Measurements from ENCODE around the gene FAM83G.
A peak's percentile ranks its signal among the peaks of the same experiment; 100 is the strongest.
"Not testable (repeated sequence)": the region's sequence is repeated elsewhere in the genome, so short reads cannot be mapped to it uniquely, and the experiment has no call there.

The FAM83G gene, protein sequence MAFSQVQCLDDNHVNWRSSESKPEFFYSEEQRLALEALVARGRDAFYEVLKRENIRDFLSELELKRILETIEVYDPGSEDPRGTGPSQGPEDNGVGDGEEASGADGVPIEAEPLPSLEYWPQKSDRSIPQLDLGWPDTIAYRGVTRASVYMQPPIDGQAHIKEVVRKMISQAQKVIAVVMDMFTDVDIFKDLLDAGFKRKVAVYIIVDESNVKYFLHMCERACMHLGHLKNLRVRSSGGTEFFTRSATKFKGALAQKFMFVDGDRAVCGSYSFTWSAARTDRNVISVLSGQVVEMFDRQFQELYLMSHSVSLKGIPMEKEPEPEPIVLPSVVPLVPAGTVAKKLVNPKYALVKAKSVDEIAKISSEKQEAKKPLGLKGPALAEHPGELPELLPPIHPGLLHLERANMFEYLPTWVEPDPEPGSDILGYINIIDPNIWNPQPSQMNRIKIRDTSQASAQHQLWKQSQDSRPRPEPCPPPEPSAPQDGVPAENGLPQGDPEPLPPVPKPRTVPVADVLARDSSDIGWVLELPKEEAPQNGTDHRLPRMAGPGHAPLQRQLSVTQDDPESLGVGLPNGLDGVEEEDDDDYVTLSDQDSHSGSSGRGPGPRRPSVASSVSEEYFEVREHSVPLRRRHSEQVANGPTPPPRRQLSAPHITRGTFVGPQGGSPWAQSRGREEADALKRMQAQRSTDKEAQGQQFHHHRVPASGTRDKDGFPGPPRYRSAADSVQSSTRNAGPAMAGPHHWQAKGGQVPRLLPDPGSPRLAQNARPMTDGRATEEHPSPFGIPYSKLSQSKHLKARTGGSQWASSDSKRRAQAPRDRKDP

GRCh38 chr17:19004421-19005136 is at the start of gene FAM83G:
Gene FAM83G, minus strand, starts transcription at chr17:19004764. Its CDS starts 723 bp downstream, at chr17:19004041.
- peak; percentile 76 for DNase-seq (ENCODE audit: low spot score)

GRCh38 chr17:19048826-19049225 is 44.3 kb upstream of the FAM83G start:
- not testable (repeated sequence) for DNase-seq (ENCODE audit: low spot score)

- DNase-seq (ENCODE audit: low spot score): not testable (repeated sequence)
These were observed 42.9 kb upstream of the FAM83G start for GRCh38 chr17:19047510-19047909.

- DNase-seq (ENCODE audit: low spot score): not testable (repeated sequence)
These were observed 42.3 kb upstream of the FAM83G start, which contains the start of gene GRAP for GRCh38 chr17:19046782-19047375. Gene GRAP, minus strand, starts transcription at chr17:19046957. Its CDS starts 31 bp downstream, at chr17:19046926.

- not testable (repeated sequence) for DNase-seq (ENCODE audit: low spot score)
These were observed 40.1 kb upstream of the FAM83G start for GRCh38 chr17:19044643-19045042.

GRCh38 chr17:19043032-19043431 is 38.5 kb upstream of the FAM83G start:
- not testable (repeated sequence) for DNase-seq (ENCODE audit: low spot score)

- DNase-seq (ENCODE audit: low spot score): not testable (repeated sequence)
These were observed 37.8 kb upstream of the FAM83G start for GRCh38 chr17:19042369-19042768.

GRCh38 chr17:19041871-19042270 is 37.3 kb upstream of the FAM83G start:
- not testable (repeated sequence) for DNase-seq (ENCODE audit: low spot score)

GRCh38 chr17:19040350-19040749 is 35.8 kb upstream of the FAM83G start:
- DNase-seq (ENCODE audit: low spot score): not testable (repeated sequence)

DNA sequence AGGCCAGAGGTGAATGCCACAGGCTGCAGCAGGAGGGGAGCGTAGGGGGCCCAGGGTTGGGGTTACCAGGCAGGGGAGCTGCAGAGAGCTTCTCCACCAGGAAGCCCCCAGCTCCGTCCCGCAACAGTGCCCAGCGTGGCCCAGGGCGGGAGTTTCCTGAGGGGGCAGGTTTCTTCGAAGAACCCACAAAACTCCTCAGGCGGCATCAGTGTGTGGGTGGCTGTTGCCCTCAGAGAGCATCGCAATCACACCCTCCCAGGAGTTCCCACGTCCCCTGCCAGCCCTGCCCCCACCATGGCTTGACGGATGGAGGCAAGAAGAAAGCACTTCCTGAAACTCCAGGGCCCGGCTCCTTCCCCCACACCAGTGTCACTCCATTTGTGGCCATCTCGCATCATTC is 34.2 kb upstream of the FAM83G start:
- not testable (repeated sequence) for DNase-seq (ENCODE audit: low spot score)

DNA sequence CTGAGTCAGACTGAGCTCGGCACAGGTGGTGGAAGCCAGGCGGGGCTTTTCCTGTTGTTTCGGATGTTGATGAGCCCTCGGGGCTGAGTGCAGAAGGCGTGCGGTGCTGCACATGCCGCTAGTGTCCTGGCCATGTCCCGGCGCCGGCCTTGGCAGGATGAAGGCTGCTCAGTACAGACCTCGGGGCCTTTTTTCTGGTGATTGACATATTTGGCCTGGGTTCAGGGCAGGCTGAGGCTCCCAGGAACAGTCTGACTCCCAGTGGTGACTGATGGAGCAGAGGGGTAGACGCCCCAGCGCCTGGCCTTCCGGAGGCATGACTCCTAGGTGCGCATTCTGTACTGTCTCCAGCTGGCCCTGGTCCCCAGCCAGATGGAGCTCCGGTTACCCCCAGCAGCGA is 33.4 kb upstream of the FAM83G start:
- DNase-seq (ENCODE audit: low spot score): not testable (repeated sequence)

DNA sequence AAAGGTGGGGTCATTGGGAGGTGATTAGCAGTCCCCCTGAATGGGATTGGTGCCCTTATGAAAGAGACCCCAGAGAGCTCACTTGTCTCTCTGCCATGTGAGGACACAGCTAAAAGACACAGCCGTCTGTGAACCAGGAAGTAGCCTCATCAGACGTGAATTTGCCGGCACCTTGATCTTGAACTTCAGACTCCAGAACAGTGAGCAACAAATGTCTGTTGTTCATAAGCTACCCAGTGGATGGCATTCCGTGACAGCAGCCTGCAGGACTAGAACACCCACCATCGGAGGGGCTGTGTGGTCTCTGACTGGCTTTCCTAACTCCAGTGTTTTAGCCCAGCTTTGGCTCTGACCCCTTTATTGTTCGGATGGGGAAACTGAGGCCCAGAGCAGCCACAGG is 33.0 kb upstream of the FAM83G start:
- DNase-seq (ENCODE audit: low spot score): not testable (repeated sequence)

DNA sequence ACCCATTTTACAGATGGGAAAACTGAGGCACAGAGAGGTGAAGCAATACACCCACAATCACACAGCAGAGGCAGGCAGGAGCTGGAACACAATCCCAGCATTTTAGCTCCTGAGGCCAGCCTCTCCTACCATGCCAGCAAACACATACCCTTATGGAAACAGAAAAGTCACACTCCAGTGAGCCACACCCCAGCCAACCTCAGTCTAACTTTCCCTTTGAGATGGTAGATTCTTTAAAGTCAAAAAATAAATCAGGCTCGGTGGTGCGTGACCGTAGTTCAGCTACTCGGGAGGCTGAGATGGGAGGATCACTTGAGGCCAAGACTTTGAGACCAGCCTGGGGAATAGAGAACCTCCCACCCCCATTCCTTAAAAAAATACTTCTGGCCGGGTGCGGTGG is 31.6 kb upstream of the FAM83G start:
- not testable (repeated sequence) for DNase-seq (ENCODE audit: low spot score)

GRCh38 chr17:19032377-19032988 is 27.9 kb upstream of the FAM83G start:
- DNase-seq (ENCODE audit: low spot score): not testable (repeated sequence)

DNA sequence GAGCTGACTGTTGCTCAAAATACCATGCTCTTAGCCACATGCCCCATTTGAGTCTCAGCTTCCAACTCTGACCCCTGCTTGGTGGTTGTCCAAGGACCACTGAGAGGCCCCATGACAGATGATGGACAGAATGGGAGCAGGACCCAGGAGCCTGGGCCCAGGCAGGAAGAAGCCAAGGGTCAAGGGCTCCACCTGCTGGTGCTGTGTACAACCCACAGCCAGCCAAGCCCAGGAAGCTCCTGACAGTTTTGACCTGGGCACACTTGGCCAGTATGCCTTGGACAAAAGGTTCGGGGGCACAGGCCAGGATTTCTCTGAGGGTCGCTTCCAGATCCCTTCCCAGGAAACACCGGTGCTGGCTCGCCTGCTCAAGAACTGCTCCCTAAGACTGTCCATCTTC is 27.2 kb upstream of the FAM83G start:
- not testable (repeated sequence) for DNase-seq (ENCODE audit: low spot score)

GRCh38 chr17:19030771-19031449 is 26.3 kb upstream of the FAM83G start:
- DNase-seq (ENCODE audit: low spot score): not testable (repeated sequence)

DNA sequence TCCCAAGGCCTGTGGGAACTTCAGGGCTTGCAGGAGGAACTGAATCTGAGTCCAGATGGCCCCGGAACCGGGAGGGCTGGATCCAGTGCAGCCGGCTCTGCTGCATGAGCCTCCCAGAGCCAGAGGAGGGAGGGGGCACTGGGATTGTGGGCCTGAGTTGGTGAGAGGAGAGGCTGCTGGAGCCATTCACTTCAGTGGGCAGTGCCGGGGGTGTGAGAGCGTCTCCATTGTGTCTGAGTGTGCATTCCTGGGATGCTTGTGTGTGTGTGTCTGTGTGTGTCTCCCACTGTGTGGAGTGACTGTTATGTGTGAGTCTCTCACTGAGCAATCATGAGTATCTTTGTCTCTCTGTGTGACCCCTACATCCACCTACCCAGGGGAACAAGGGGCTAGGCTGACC is 25.2 kb upstream of the FAM83G start:
- DNase-seq (ENCODE audit: low spot score): not testable (repeated sequence)

- not testable (repeated sequence) for DNase-seq (ENCODE audit: low spot score)
These were observed 24.1 kb upstream of the FAM83G start for GRCh38 chr17:19028671-19029070.

- DNase-seq (ENCODE audit: low spot score): peak; percentile 60
These were observed 19.8 kb upstream of the FAM83G start for GRCh38 chr17:19024101-19025078.
